ENCODE data around the gene ADGRF1. TPM values are rescaled to one million over a fixed set of nuclear protein-coding genes. Genes with fewer than 3 reads are reported as not detected.

The ADGRF1 gene
- total RNA-seq, 2 donors from 2014 or later, result 1.7 to 2.0 TPM

DNA sequence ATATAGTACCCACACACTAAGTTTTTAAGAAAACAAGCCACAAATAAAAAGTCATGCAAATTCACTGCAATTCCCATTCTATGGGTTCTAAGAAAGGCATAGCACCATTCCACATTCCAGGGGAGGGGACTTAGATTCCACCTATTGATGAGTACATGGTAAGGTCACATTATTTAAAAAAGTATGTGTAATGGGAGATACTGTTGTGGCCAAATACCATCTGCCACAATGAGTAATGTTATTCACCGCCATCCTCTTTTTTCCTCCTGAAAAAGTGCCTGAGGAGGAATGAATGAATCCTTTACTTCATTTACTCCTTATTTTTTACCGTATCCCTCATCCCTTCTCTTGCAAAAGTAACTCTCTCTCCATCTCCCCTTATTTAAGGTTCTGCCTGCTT, 27.0 kb upstream of the ADGRF1 start:
- Histone ChIP-seq H3K36me3 (no peaks in the 10 kb centered on the region), H3K4me3 (no peak overlapping the region), H3K9ac (ENCODE audit: low read depth in 2 of 2, low read length in 2 of 2) (no peak overlapping the region), H3K9me3 (no peaks in the 10 kb centered on the region), H3K4me1 (no peaks in the 10 kb centered on the region), H3K27me3 (no peaks in the 10 kb centered on the region), H3K27ac (no peak overlapping the region)
- intact Hi-C loops (cut with DNase I), result no loop called here
- DNase-seq, result no peak
- TF ChIP-seq, protein P1, sequence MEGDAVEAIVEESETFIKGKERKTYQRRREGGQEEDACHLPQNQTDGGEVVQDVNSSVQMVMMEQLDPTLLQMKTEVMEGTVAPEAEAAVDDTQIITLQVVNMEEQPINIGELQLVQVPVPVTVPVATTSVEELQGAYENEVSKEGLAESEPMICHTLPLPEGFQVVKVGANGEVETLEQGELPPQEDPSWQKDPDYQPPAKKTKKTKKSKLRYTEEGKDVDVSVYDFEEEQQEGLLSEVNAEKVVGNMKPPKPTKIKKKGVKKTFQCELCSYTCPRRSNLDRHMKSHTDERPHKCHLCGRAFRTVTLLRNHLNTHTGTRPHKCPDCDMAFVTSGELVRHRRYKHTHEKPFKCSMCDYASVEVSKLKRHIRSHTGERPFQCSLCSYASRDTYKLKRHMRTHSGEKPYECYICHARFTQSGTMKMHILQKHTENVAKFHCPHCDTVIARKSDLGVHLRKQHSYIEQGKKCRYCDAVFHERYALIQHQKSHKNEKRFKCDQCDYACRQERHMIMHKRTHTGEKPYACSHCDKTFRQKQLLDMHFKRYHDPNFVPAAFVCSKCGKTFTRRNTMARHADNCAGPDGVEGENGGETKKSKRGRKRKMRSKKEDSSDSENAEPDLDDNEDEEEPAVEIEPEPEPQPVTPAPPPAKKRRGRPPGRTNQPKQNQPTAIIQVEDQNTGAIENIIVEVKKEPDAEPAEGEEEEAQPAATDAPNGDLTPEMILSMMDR (IDR thresholded peaks at IDR 0.05), result no peak

GRCh38 chr6:47066418-47066817, 24.3 kb upstream of the ADGRF1 start:
- Histone ChIP-seq H3K36me3 (no peaks in the 10 kb centered on the region), H3K27ac (no peak overlapping the region), H3K9ac (ENCODE audit: low read depth in 2 of 2, low read length in 2 of 2) (no peak overlapping the region), H3K4me1 (no peaks in the 10 kb centered on the region), H3K9me3 (no peaks in the 10 kb centered on the region), H3K27me3 (no peaks in the 10 kb centered on the region), H3K4me3 (no peak overlapping the region)
- TF ChIP-seq, protein P1 (IDR thresholded peaks at IDR 0.05), result no peak
- no peak for DNase-seq
- intact Hi-C loops (cut with DNase I), result no loop called here

- Histone ChIP-seq H3K27ac (no peak overlapping the region), H3K27me3 (no peaks in the 10 kb centered on the region), H3K9me3 (no peaks in the 10 kb centered on the region), H3K4me1 (no peaks in the 10 kb centered on the region), H3K4me3 (no peak overlapping the region), H3K36me3 (no peaks in the 10 kb centered on the region), H3K9ac (ENCODE audit: low read depth in 2 of 2, low read length in 2 of 2) (no peak overlapping the region)
- no peak for DNase-seq
- TF ChIP-seq, protein P1 (IDR thresholded peaks at IDR 0.05), result no peak
- intact Hi-C loops (cut with DNase I), result no loop called here
Measured at GRCh38 chr6:47064274-47064673, 22.1 kb upstream of the ADGRF1 start.

GRCh38 chr6:47062346-47062745, 20.2 kb upstream of the ADGRF1 start:
- Histone ChIP-seq H3K36me3 (no peaks in the 10 kb centered on the region), H3K27ac (no peak overlapping the region), H3K9ac (ENCODE audit: low read depth in 2 of 2, low read length in 2 of 2) (no peak overlapping the region), H3K9me3 (no peaks in the 10 kb centered on the region), H3K4me1 (no peaks in the 10 kb centered on the region), H3K27me3 (no peaks in the 10 kb centered on the region), H3K4me3 (no peak overlapping the region)
- no peak for DNase-seq
- intact Hi-C loops (cut with DNase I), result no loop called here
- TF ChIP-seq, protein P1 (IDR thresholded peaks at IDR 0.05), result no peak

- Histone ChIP-seq H3K27ac (no peak overlapping the region), H3K27me3 (no peaks in the 10 kb centered on the region), H3K9me3 (no peaks in the 10 kb centered on the region), H3K9ac (ENCODE audit: low read depth in 2 of 2, low read length in 2 of 2) (no peak overlapping the region), H3K36me3 (no peaks in the 10 kb centered on the region), H3K4me3 (no peak overlapping the region), H3K4me1 (no peaks in the 10 kb centered on the region)
- DNase-seq, result no peak
- TF ChIP-seq, protein P1 (IDR thresholded peaks at IDR 0.05), result no peak
- intact Hi-C loops (cut with DNase I), result no loop called here
Measured at GRCh38 chr6:47061309-47062300, 19.5 kb upstream of the ADGRF1 start.

All from colonic mucosa (tissue), 4 donors.